NCI-H2196 treated with DMSO at 0.1 percent for 48 hours (cell line): Measurements from ENCODE around the gene KIDINS220.

Experiments
- DNase-seq: peaks from one replicate; lab custom pipeline; 2025; ENCODE audit not compliant: unreplicated experiment; lab: John Stamatoyannopoulos, UW

KIDINS220 gene

GRCh38 chr2:8836971-8837794, at the start of gene KIDINS220:
KIDINS220 (minus strand) TSS chr2:8837613; CDS start chr2:8827093, 10,520 bp downstream.
- peak; percentile 56 for DNase-seq

GRCh38 chr2:8886876-8887275, 49.5 kb upstream of the KIDINS220 start:
- DNase-seq, result no peak

GRCh38 chr2:8886202-8886518, 48.7 kb upstream of the KIDINS220 start:
- DNase-seq, result no peak

GRCh38 chr2:8885449-8886201, 48.2 kb upstream of the KIDINS220 start:
- no peak for DNase-seq

- no peak for DNase-seq
Observed at GRCh38 chr2:8884812-8885211, 47.4 kb upstream of the KIDINS220 start.

- DNase-seq, result no peak
Observed at GRCh38 chr2:8882094-8882493, 44.7 kb upstream of the KIDINS220 start.

- no peak for DNase-seq
Observed at GRCh38 chr2:8877894-8878293, 40.5 kb upstream of the KIDINS220 start.

- no peak for DNase-seq
Observed at GRCh38 chr2:8877332-8877731, 39.9 kb upstream of the KIDINS220 start.

- DNase-seq, result no peak
Observed at GRCh38 chr2:8876628-8877027, 39.2 kb upstream of the KIDINS220 start.

GRCh38 chr2:8872821-8873432, 35.5 kb upstream of the KIDINS220 start:
- peak; percentile 62 for DNase-seq

- no peak for DNase-seq
Observed at GRCh38 chr2:8870441-8870840, 33.0 kb upstream of the KIDINS220 start.

GRCh38 chr2:8867363-8867762, 29.9 kb upstream of the KIDINS220 start:
- no peak for DNase-seq

- DNase-seq, result no peak
Observed at GRCh38 chr2:8863331-8863953, 26.0 kb upstream of the KIDINS220 start.

GRCh38 chr2:8862230-8862629, 24.8 kb upstream of the KIDINS220 start:
- no peak for DNase-seq

- DNase-seq, result no peak
Observed at GRCh38 chr2:8861797-8862196, 24.4 kb upstream of the KIDINS220 start.

- no peak for DNase-seq
Observed at GRCh38 chr2:8860239-8860638, 22.8 kb upstream of the KIDINS220 start.

- DNase-seq, result no peak
Observed at GRCh38 chr2:8858910-8859309, 21.5 kb upstream of the KIDINS220 start.

- no peak for DNase-seq
Observed at GRCh38 chr2:8858264-8858663, 20.9 kb upstream of the KIDINS220 start.

- no peak for DNase-seq
Observed at GRCh38 chr2:8857709-8858108, 20.3 kb upstream of the KIDINS220 start.

- no peak for DNase-seq
Observed at GRCh38 chr2:8856176-8856575, 18.8 kb upstream of the KIDINS220 start.

- no peak for DNase-seq
Observed at GRCh38 chr2:8855010-8855409, 17.6 kb upstream of the KIDINS220 start.

- DNase-seq, result no peak
Observed at GRCh38 chr2:8853426-8853825, 16.0 kb upstream of the KIDINS220 start.
